Keratinocyte (primary cell): ENCODE measurements around the gene SERTAD1. TPM values are rescaled to one million over a fixed set of nuclear protein-coding genes. Genes with fewer than 3 reads are reported as not detected.

Experiments
- DNase-seq: peaks from one replicate; pipeline ENCODE4 v3.0.0-alpha.2; 2011; ENCODE audit warnings: low read depth, missing footprints, low spot score
- FAIRE-seq: peaks from 2 replicates; lab custom pipeline; 2011; peaks lifted over from hg19 to GRCh38; lab: Jason Lieb, UNC
- H2AFZ ChIP-seq: 2 replicates; pipeline ENCODE4 v1.6.0; 2012; ENCODE audit warnings: low read length, control low read depth, inconsistent platforms; ENCODE audit not compliant: control insufficient read depth
- H3K27ac ChIP-seq: 2 replicates; pipeline ENCODE4 v1.5.1; 2011; ENCODE audit warnings: low read length; ENCODE audit not compliant: control insufficient read depth, insufficient read depth
- H3K27me3 ChIP-seq: 3 replicates; pipeline ENCODE4 v1.6.0; 2011; ENCODE audit warnings: low read length; ENCODE audit not compliant: control insufficient read depth, insufficient read depth; ENCODE audit errors: extremely low read depth
- H3K36me3 ChIP-seq, 2 experiments: 2 replicates in 1 of 2; 3 replicates in 1 of 2; pipeline ENCODE4 v1.5.1; 2011; ENCODE audit warnings: low read length in 2 of 2, mild to moderate bottlenecking in 1 of 2; ENCODE audit not compliant: control insufficient read depth in 2 of 2, insufficient read depth in 2 of 2; ENCODE audit errors: extremely low read depth in 1 of 2
- H3K4me1 ChIP-seq: 3 replicates; pipeline ENCODE4 v1.5.1; 2011; ENCODE audit warnings: low read length; ENCODE audit not compliant: control insufficient read depth, insufficient read depth; ENCODE audit errors: extremely low read depth
- H3K4me2 ChIP-seq: 3 replicates; pipeline ENCODE4 v1.6.0; 2011; ENCODE audit warnings: low read depth, low read length; ENCODE audit not compliant: control insufficient read depth, insufficient read depth; ENCODE audit errors: extremely low read depth
- H3K4me3 ChIP-seq, 3 experiments: fragments of 200-600 bp in 1 of 3; sonication (generic) in 1 of 3; 2 replicates in 2 of 3; 3 replicates in 1 of 3; pipeline ENCODE4 v1.5.1; 2011 to 2016; ENCODE audit warnings: low read length in 3 of 3, mild to moderate bottlenecking in 3 of 3, control low read depth in 2 of 3, inconsistent platforms in 1 of 3, low read depth in 1 of 3, mixed read lengths in 1 of 3, mixed run types in 1 of 3, moderate library complexity in 1 of 3; ENCODE audit not compliant: control insufficient read depth in 2 of 3, insufficient read depth in 2 of 3; ENCODE audit errors: extremely low read depth in 1 of 3
- H3K79me2 ChIP-seq: 2 replicates; pipeline ENCODE4 v1.6.0; 2012; ENCODE audit warnings: low read length; ENCODE audit not compliant: control insufficient read depth, insufficient read depth
- H3K9ac ChIP-seq: 3 replicates; pipeline ENCODE4 v1.6.0; 2011; ENCODE audit warnings: low read length; ENCODE audit not compliant: control insufficient read depth, insufficient read depth; ENCODE audit errors: extremely low read depth
- H3K9me1 ChIP-seq: 3 replicates; pipeline ENCODE4 v1.6.0; 2011; ENCODE audit warnings: low read length; ENCODE audit not compliant: control insufficient read depth, insufficient read depth; ENCODE audit errors: extremely low read depth
- H3K9me3 ChIP-seq: 2 replicates; pipeline ENCODE4 v1.5.1; 2012; ENCODE audit warnings: low read depth, low read length; ENCODE audit not compliant: control insufficient read depth
- H4K20me1 ChIP-seq: 3 replicates; pipeline ENCODE4 v1.6.0; 2011; ENCODE audit warnings: low read length; ENCODE audit not compliant: control insufficient read depth, insufficient read depth; ENCODE audit errors: extremely low read depth
- CTCF ChIP-seq, 3 experiments: IDR thresholded peaks in 1 of 3; conservative IDR thresholded peaks in 1 of 3; optimal IDR thresholded peaks in 1 of 3; 2 replicates in 2 of 3; 3 replicates in 1 of 3; pipeline versions ENCODE3 to v1.5.1; 2011; ENCODE audit warnings: low read length in 3 of 3, mild to moderate bottlenecking in 3 of 3, moderate library complexity in 2 of 3, control low read depth in 1 of 3, inconsistent platforms in 1 of 3; ENCODE audit not compliant: insufficient read depth in 2 of 3; ENCODE audit errors: extremely low read depth in 1 of 3
- EZH2 ChIP-seq: IDR thresholded peaks from one replicate; pipeline ENCODE4 v1.6.1; 2012; ENCODE audit warnings: inconsistent platforms, mild to moderate bottlenecking, low read length, moderate library complexity
- dilution Hi-C: fragments of 300-500 bp; cut with MboI; formaldehyde crosslinking; loops from one replicate; pipeline ENCODE4 v1.7.0; 2020; ENCODE audit warnings: low sequenced_read_pairs; ENCODE audit not compliant: extremely low pct_ligation_motif_present
- polyA plus RNA-seq, 5 experiments: library from polyadenylated mRNA; depleted of rRNA in 3 of 5; stranded (reverse) in 3 of 5; stranded (forward) in 1 of 5; unstranded in 1 of 5; fragments of >200 nt; gene quantifications; 1 replicate in 1 of 5; 2 replicates in 3 of 5; 3 replicates in 1 of 5; pipeline versions ENCODE4 v1.2.1 to v1.2.3, GENCODE V29; 2011 to 2012; ENCODE audit warnings: missing spikeins in 2 of 5, low read depth in 1 of 5, low replicate concordance in 1 of 5

SERTAD1 gene
- polyA plus RNA-seq, 1 donor (not counting 4 experiments of a cell fraction or from before 2014, with no cell fraction given), result 9.5 TPM

GRCh38 chr19:40472516-40472915, 46.7 kb upstream of the SERTAD1 start:
- H3K27me3 ChIP-seq, result no peaks in the 10 kb centered on the region
- dilution Hi-C loops, result no loop called here
- no peaks in the 10 kb centered on the region for H4K20me1 ChIP-seq
- H3K9ac ChIP-seq, result no peak overlapping the region
- no peak overlapping the region for H3K4me3 ChIP-seq
- DNase-seq (no peak), FAIRE-seq (no peak)
- H3K9me1 ChIP-seq, result no peaks in the 10 kb centered on the region
- H3K79me2 ChIP-seq, result no peaks in the 10 kb centered on the region
- no peaks in the 10 kb centered on the region for H3K4me1 ChIP-seq
- TF ChIP-seq EZH2 (no peak), CTCF (optimal IDR thresholded peaks at IDR 0.05 in 1 of 3, IDR thresholded peaks at IDR 0.05 in 1 of 3, conservative IDR thresholded peaks at IDR 0.05 in 1 of 3; ENCODE audit: extremely low read depth in 1 of 3, insufficient read depth in 2 of 3, low read length in 3 of 3) (no peak)
- H3K36me3 ChIP-seq, result no peaks in the 10 kb centered on the region
- no peak overlapping the region for H3K4me2 ChIP-seq
- no peak overlapping the region for H2AFZ ChIP-seq
- H3K9me3 ChIP-seq, result no peaks in the 10 kb centered on the region
- H3K27ac ChIP-seq, result no peak overlapping the region

- FAIRE-seq, result no peak
- no peak overlapping the region for H2AFZ ChIP-seq
These were observed 45.3 kb upstream of the SERTAD1 start for GRCh38 chr19:40471111-40471510.

More at GRCh38 chr19:40471111-40471510, 45.3 kb upstream of the SERTAD1 start:
- Histone ChIP-seq H3K27me3 (peaks cover 7% of the 10 kb centered on the region), H3K9me1 (no peaks in the 10 kb centered on the region), H3K27ac (no peak overlapping the region), H3K79me2 (no peaks in the 10 kb centered on the region), H4K20me1 (no peaks in the 10 kb centered on the region), H3K9me3 (no peaks in the 10 kb centered on the region), H3K4me3 (no peak overlapping the region), H3K4me1 (peaks cover 7% of the 10 kb centered on the region), H3K9ac (no peak overlapping the region), H3K4me2 (no peak overlapping the region), H3K36me3 (no peaks in the 10 kb centered on the region)
- dilution Hi-C loops, result no loop called here
- DNase-seq, result no peak
- TF ChIP-seq CTCF (optimal IDR thresholded peaks at IDR 0.05 in 1 of 3, IDR thresholded peaks at IDR 0.05 in 1 of 3, conservative IDR thresholded peaks at IDR 0.05 in 1 of 3; ENCODE audit: extremely low read depth in 1 of 3, insufficient read depth in 2 of 3, low read length in 3 of 3), result no peak
- no peak for TF ChIP-seq EZH2
